Activated gamma-delta T cell treated with Interleukin-2 at 50 U/mL for 16 hours (primary cell): ENCODE measurements around the gene TNFRSF1A.

Experiments
- DNase-seq: peaks from one replicate; pipeline ENCODE4 v3.0.0-alpha.2; 2020

TNFRSF1A gene

GRCh38 chr12:6336079-6336888 is 5.6 kb downstream of the TNFRSF1A start:
- DNase-seq = peak; percentile 59

- peak; percentile 88 for DNase-seq
Measured at GRCh38 chr12:6335451-6336078, 6.3 kb downstream of the TNFRSF1A start.

- no peak for DNase-seq
Measured at GRCh38 chr12:6334940-6335450, 6.9 kb downstream of the TNFRSF1A start.

GRCh38 chr12:6334359-6334758 is 7.5 kb downstream of the TNFRSF1A start:
- DNase-seq = no peak

- DNase-seq = peak; percentile 36
Measured at GRCh38 chr12:6333566-6333965, 8.3 kb downstream of the TNFRSF1A start.

GRCh38 chr12:6333029-6333428 is 8.8 kb downstream of the TNFRSF1A start:
- peak; percentile 27 for DNase-seq

GRCh38 chr12:6332459-6332858 is 9.4 kb downstream of the TNFRSF1A start:
- no peak for DNase-seq

GRCh38 chr12:6330999-6331714 is 10.7 kb downstream of the TNFRSF1A start:
- no peak for DNase-seq

GRCh38 chr12:6330192-6330591 is 11.7 kb downstream of the TNFRSF1A start:
- DNase-seq = no peak

GRCh38 chr12:6329703-6330064 is 12.2 kb downstream of the TNFRSF1A start:
- no peak for DNase-seq

- no peak for DNase-seq
Measured at GRCh38 chr12:6328945-6329702, 12.8 kb downstream of the TNFRSF1A start.

GRCh38 chr12:6328045-6328779 is 13.7 kb downstream of the TNFRSF1A start:
- DNase-seq = no peak

- DNase-seq = no peak
Measured at GRCh38 chr12:6327229-6328041, 14.4 kb downstream of the TNFRSF1A start.

GRCh38 chr12:6326316-6327228 is 15.3 kb downstream of the TNFRSF1A start:
- no peak for DNase-seq

GRCh38 chr12:6324936-6325750 is 16.7 kb downstream of the TNFRSF1A start:
- DNase-seq = no peak

GRCh38 chr12:6323995-6324711 is 17.7 kb downstream of the TNFRSF1A start:
- DNase-seq = no peak

GRCh38 chr12:6323340-6323994 is 18.4 kb downstream of the TNFRSF1A start:
- peak; percentile 52 for DNase-seq

GRCh38 chr12:6322969-6323339 is 18.9 kb downstream of the TNFRSF1A start:
- DNase-seq = no peak
